Esophagus muscularis mucosa (tissue), 4 donors: Measurements from ENCODE around the gene STT3B. TPM values are rescaled to one million over a fixed set of nuclear protein-coding genes. Genes with fewer than 3 reads are reported as not detected.
A peak's percentile ranks its signal among the peaks of the same experiment; 100 is the strongest.

ENCODE experiments used
- DNase-seq: peaks from one replicate; pipeline ENCODE4 v3.0.0-alpha.2; 2017; ENCODE audit errors: extremely low spot score
- H3K27ac ChIP-seq, 4 donors: fragments of 200-600 bp; sonication (generic); replicated peaks in 1 of 4; 1 replicate in 3 of 4; 2 replicates in 1 of 4; pipeline ENCODE4 v1.5.1; 2016 to 2019; ENCODE audit warnings: mild to moderate bottlenecking in 1 of 4
- H3K27me3 ChIP-seq, 4 donors: fragments of 200-600 bp; sonication (generic); one replicate each; pipeline versions ENCODE4 v1.5.1 to v1.6.0; 2016 to 2019
- H3K36me3 ChIP-seq, 4 donors: fragments of 200-600 bp; sonication (generic); one replicate each; pipeline ENCODE4 v1.5.1; 2016 to 2019
- H3K4me1 ChIP-seq, 4 donors: fragments of 200-600 bp; sonication (generic); one replicate each; pipeline ENCODE4 v1.5.1; 2016 to 2019
- H3K4me3 ChIP-seq, 4 donors: fragments of 200-600 bp; sonication (generic); 1 replicate in 2 of 4; 2 replicates in 2 of 4; pipeline ENCODE4 v1.5.1; 2016 to 2019; ENCODE audit warnings: mild to moderate bottlenecking in 4 of 4, moderate library complexity in 1 of 4
- H3K9me3 ChIP-seq, 4 donors: fragments of 200-600 bp; sonication (generic); 1 replicate in 3 of 4; 2 replicates in 1 of 4; pipeline ENCODE4 v1.5.1; 2016 to 2019
- CTCF ChIP-seq, 3 experiments: fragments of 200-600 bp in 2 of 3; fragments of 450-650 bp in 1 of 3; sonication (generic) in 2 of 3; IDR thresholded peaks; one replicate each; pipeline ENCODE4 v1.5.1; 2017 to 2019; ENCODE audit warnings: antibody characterized with exemption in 3 of 3, mild to moderate bottlenecking in 2 of 3, moderate library complexity in 1 of 3
- EP300 ChIP-seq: sonication (generic); formaldehyde crosslinking; IDR thresholded peaks from one replicate; pipeline ENCODE4 v1.6.1; 2017; ENCODE audit warnings: antibody characterized with exemption
- POLR2A ChIP-seq: fragments of 450-650 bp; IDR thresholded peaks from one replicate; pipeline ENCODE4 v1.6.1; 2017; ENCODE audit warnings: antibody characterized with exemption, moderate library complexity, mild to moderate bottlenecking, low read depth
- POLR2AphosphoS5 ChIP-seq, 2 donors: sonication (generic); formaldehyde crosslinking; IDR thresholded peaks; one replicate each; pipeline ENCODE4 v1.6.1; 2017; ENCODE audit warnings: antibody characterized with exemption in 2 of 2
- WGBS: methylation state at CpG from one replicate; pipeline ENCODE4 v1.1.5; 2018; 5-methylcytosine and 5-hydroxymethylcytosine counted together
- intact Hi-C: fragments of 100-400 bp; cut with DNase I; formaldehyde crosslinking; loops from one replicate; pipeline ENCODE4 v1.15.1; 2023
- total RNA-seq, 4 donors: library from RNA; depleted of rRNA; stranded (reverse); fragments of >200 nt; gene quantifications; one replicate each; pipeline versions ENCODE4 v1.1.0 to v1.2.1, GENCODE V29; 2016

STT3B gene
- total RNA-seq, 4 donors from 2014 or later: 58.8 to 74.3 (median 69.3) TPM

- WGBS: 85% methylated on average over 1 of the region's 1 CpG
- Histone ChIP-seq H3K27me3 (no peaks in the 10 kb centered on the region), H3K4me1 (peaks cover 21 to 65% (median 42%) of the 10 kb centered on the region in 4 donors), H3K27ac (no peak overlapping the region), H3K9me3 (no peaks in the 10 kb centered on the region), H3K4me3 (no peak overlapping the region), H3K36me3 (no peaks in the 10 kb centered on the region)
- TF ChIP-seq EP300 (no peak), CTCF (IDR thresholded peaks at IDR 0.05) (peak in 1 of 3 experiments; percentile 34), POLR2A (no peak)
- no peak for DNase-seq
- intact Hi-C loops: no loop called here
Measured at GRCh38 chr3:31567036-31567435, 34.3 kb downstream of the STT3B start.

DNA sequence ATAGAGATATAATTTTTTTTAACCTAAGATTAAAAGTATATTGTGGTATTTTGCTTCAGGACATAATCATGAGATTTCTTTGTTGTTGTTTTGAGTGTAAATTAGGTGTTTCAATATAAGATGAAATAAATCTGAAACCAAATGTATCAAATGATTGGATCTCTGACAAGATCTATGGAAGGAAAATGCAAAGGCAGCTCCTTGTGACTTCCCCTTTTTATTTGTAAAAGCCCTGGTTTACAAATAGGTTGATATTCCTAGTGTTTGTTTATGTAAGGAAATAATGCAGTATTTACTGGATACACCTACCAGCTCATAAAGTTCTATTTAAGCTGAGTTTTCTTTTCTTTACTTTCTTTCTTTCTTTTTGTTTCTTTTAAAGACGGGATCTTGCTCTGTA lies 35.9 kb downstream of the STT3B start:
- DNase-seq: no peak
- 90% methylated on average over 1 of the region's 1 CpG for WGBS
- H3K36me3 ChIP-seq: no peaks in the 10 kb centered on the region
- TF ChIP-seq POLR2A: no peak
- no peak for TF ChIP-seq POLR2AphosphoS5 (IDR thresholded peaks at IDR 0.05)
- no peak for TF ChIP-seq CTCF (IDR thresholded peaks at IDR 0.05)
- TF ChIP-seq EP300: no peak
- H3K4me3 ChIP-seq: no peak overlapping the region
- intact Hi-C loops: no loop called here
- no peaks in the 10 kb centered on the region for H3K9me3 ChIP-seq
- H3K27me3 ChIP-seq: no peaks in the 10 kb centered on the region
- H3K27ac ChIP-seq: no peak overlapping the region
- H3K4me1 ChIP-seq: peaks cover 11 to 61% (median 41%) of the 10 kb centered on the region in 4 donors

- Histone ChIP-seq H3K27me3 (no peaks in the 10 kb centered on the region), H3K36me3 (no peaks in the 10 kb centered on the region), H3K27ac (no peak overlapping the region), H3K4me3 (no peak overlapping the region), H3K9me3 (no peaks in the 10 kb centered on the region), H3K4me1 (peaks cover 24 to 46% (median 31%) of the 10 kb centered on the region in 4 donors)
- intact Hi-C loops: no loop called here
- no peak for TF ChIP-seq CTCF (IDR thresholded peaks at IDR 0.05)
- no peak for TF ChIP-seq POLR2A
- no peak for TF ChIP-seq EP300
- no peak for TF ChIP-seq POLR2AphosphoS5 (IDR thresholded peaks at IDR 0.05)
- WGBS: 92% methylated on average over 1 of the region's 1 CpG
- no peak for DNase-seq
Measured at GRCh38 chr3:31571325-31571724, 38.6 kb downstream of the STT3B start.

- Histone ChIP-seq H3K27me3 (no peaks in the 10 kb centered on the region), H3K4me3 (no peak overlapping the region), H3K27ac (no peak overlapping the region), H3K9me3 (no peaks in the 10 kb centered on the region), H3K4me1 (peaks cover 17 to 36% (median 26%) of the 10 kb centered on the region in 4 donors), H3K36me3 (peaks cover 0 to 7% (median 0%) of the 10 kb centered on the region in 4 donors)
- no peak for DNase-seq
- 96% methylated on average over 4 of the region's 4 CpGs for WGBS
- intact Hi-C loops: no loop called here
- TF ChIP-seq EP300 (no peak), CTCF (IDR thresholded peaks at IDR 0.05) (no peak), POLR2AphosphoS5 (IDR thresholded peaks at IDR 0.05) (no peak), POLR2A (no peak)
Measured at GRCh38 chr3:31572236-31573004, 39.7 kb downstream of the STT3B start.
